SK-N-SH (cell line): ENCODE results near the gene UNC119. TPM values are rescaled to one million over a fixed set of nuclear protein-coding genes. Genes with fewer than 3 reads are reported as not detected.

Experiments
- CTCF ChIA-PET: fragments of 300-600, 350-600 bp; formaldehyde crosslinking; extraction: SDS; loops from one replicate; lab custom pipeline; 2021; lab: Yijun Ruan, JAX
- POLR2A ChIA-PET: fragments of 350-600 bp; sonication (Branson Sonifier 250); formaldehyde crosslinking; extraction: SDS; loops from one replicate; lab custom pipeline; 2020; ENCODE audit warnings: antibody characterized with exemption, inconsistent platforms; lab: Yijun Ruan, JAX
- DNase-seq: peaks from one replicate; pipeline ENCODE4 v3.0.0; 2012
- H2AFZ ChIP-seq: fragments of 200-600 bp; sonication (generic); 2 replicates; pipeline ENCODE4 v1.8.1; 2016; ENCODE audit warnings: antibody characterized with exemption, mild to moderate bottlenecking, low read depth
- H3F3A ChIP-seq: fragments of 200-600 bp; sonication (generic); replicated peaks from 2 replicates; pipeline ENCODE3; 2016; ENCODE audit warnings: antibody characterized with exemption, mild to moderate bottlenecking; ENCODE audit not compliant: insufficient read depth
- H3K27ac ChIP-seq, 2 experiments: fragments of 200-500 bp in 1 of 2; fragments of 200-600 bp in 1 of 2; sonication (Bioruptor generic) in 1 of 2; sonication (generic), shearing (Covaris generic) in 1 of 2; 2 replicates each; pipeline versions ENCODE4 v1.5.1 to v1.6.1; 2014 to 2016; ENCODE audit warnings: low read depth in 2 of 2, inconsistent platforms in 1 of 2, low read length in 1 of 2, mild to moderate bottlenecking in 1 of 2, mixed read lengths in 1 of 2
- H3K27me3 ChIP-seq: fragments of 200-600 bp; sonication (generic), shearing (Covaris generic); 2 replicates; pipeline ENCODE4 v1.6.1; 2016; ENCODE audit warnings: mixed run types; ENCODE audit not compliant: insufficient read depth
- H3K36me3 ChIP-seq, 2 experiments: fragments of 200-500 bp in 1 of 2; fragments of 200-600 bp in 1 of 2; sonication (Bioruptor generic) in 1 of 2; sonication (generic) in 1 of 2; replicated peaks in 1 of 2; 2 replicates each; pipeline versions ENCODE3 to v1.5.1; 2014 to 2016; ENCODE audit warnings: low read length in 1 of 2, mild to moderate bottlenecking in 1 of 2; ENCODE audit not compliant: insufficient read depth in 2 of 2, control insufficient read depth in 1 of 2
- H3K4me1 ChIP-seq, 2 experiments: fragments of 200-500 bp in 1 of 2; fragments of 200-600 bp in 1 of 2; sonication (Bioruptor generic) in 1 of 2; sonication (generic), shearing (Covaris generic) in 1 of 2; 2 replicates each; pipeline versions ENCODE4 v1.5.1 to v1.6.1; 2014 to 2016; ENCODE audit warnings: low read depth in 1 of 2, low read length in 1 of 2, mixed run types in 1 of 2; ENCODE audit not compliant: insufficient read depth in 2 of 2, control insufficient read depth in 1 of 2
- H3K4me2 ChIP-seq: fragments of 200-600 bp; sonication (generic), shearing (Covaris generic); 2 replicates; pipeline ENCODE4 v1.6.1; 2017; ENCODE audit warnings: mixed run types
- H3K4me3 ChIP-seq, 2 experiments: fragments of 200-500 bp in 1 of 2; fragments of 200-600 bp in 1 of 2; sonication (Bioruptor generic) in 1 of 2; sonication (generic), shearing (Covaris generic) in 1 of 2; 2 replicates each; pipeline versions ENCODE4 v1.5.1 to v1.8.1; 2014 to 2016; ENCODE audit warnings: low read depth in 2 of 2, inconsistent platforms in 1 of 2, low read length in 1 of 2, mild to moderate bottlenecking in 1 of 2, mixed read lengths in 1 of 2, moderate library complexity in 1 of 2
- H3K79me2 ChIP-seq: fragments of 200-600 bp; sonication (generic); 2 replicates; pipeline ENCODE4 v1.8.1; 2017; ENCODE audit warnings: mild to moderate bottlenecking; ENCODE audit not compliant: insufficient read depth
- H3K9ac ChIP-seq: fragments of 200-600 bp; sonication (generic); 2 replicates; pipeline ENCODE4 v1.6.1; 2017; ENCODE audit warnings: mixed run types
- H3K9me2 ChIP-seq: fragments of 200-600 bp; sonication (generic); 2 replicates; pipeline ENCODE4 v1.6.1; 2017; ENCODE audit warnings: mixed run types
- H3K9me3 ChIP-seq: fragments of 200-600 bp; sonication (generic); 2 replicates; pipeline ENCODE4 v1.6.1; 2017; ENCODE audit warnings: mixed run types, mild to moderate bottlenecking, moderate library complexity
- H4K20me1 ChIP-seq: fragments of 200-600 bp; sonication (generic); 2 replicates; pipeline ENCODE4 v1.6.1; 2017; ENCODE audit warnings: mild to moderate bottlenecking, mixed run types; ENCODE audit not compliant: insufficient read depth
- CHD2 ChIP-seq: fragments of 150-350 bp; IDR thresholded peaks from 2 replicates; pipeline ENCODE4 v1.6.1; 2018; ENCODE audit warnings: low read length; ENCODE audit not compliant: partially characterized antibody
- CTCF ChIP-seq: fragments of 200-600 bp; sonication (generic); IDR thresholded peaks from 2 replicates; pipeline ENCODE4 v1.6.1; 2017; ENCODE audit warnings: antibody characterized with exemption, mild to moderate bottlenecking, moderate library complexity
- EP300 ChIP-seq, 2 experiments: IDR thresholded peaks; 2 replicates each; pipeline versions ENCODE4 v1.4.0 to v1.6.1; 2012; ENCODE audit warnings: borderline replicate concordance in 1 of 2, low read depth in 1 of 2, low read length in 1 of 2
- EZH2phosphoT487 ChIP-seq: fragments of 200-600 bp; sonication (generic); IDR thresholded peaks from 2 replicates; pipeline ENCODE4 v1.6.1; 2017; ENCODE audit warnings: low read depth, mixed run types, mild to moderate bottlenecking, antibody characterized with exemption, moderate library complexity, borderline replicate concordance
- FOSL2 ChIP-seq: IDR thresholded peaks from 2 replicates; pipeline ENCODE4 v1.4.0; 2012; ENCODE audit warnings: low read depth, mild to moderate bottlenecking, moderate library complexity, borderline replicate concordance
- FOXJ3 ChIP-seq: sonication (generic); formaldehyde crosslinking; IDR thresholded peaks from 2 replicates; pipeline ENCODE4 v1.5.1; 2020; ENCODE audit warnings: mild to moderate bottlenecking, missing genetic modification reagents
- NFIC ChIP-seq: IDR thresholded peaks from 2 replicates; pipeline ENCODE4 v1.4.0; 2012; ENCODE audit warnings: borderline replicate concordance
- PBX3 ChIP-seq: IDR thresholded peaks from 2 replicates; pipeline ENCODE4; 2012
- POLR2AphosphoS5 ChIP-seq: IDR thresholded peaks from 2 replicates; pipeline ENCODE4 v1.6.1; 2012; ENCODE audit warnings: low read depth, low read length
- RAD21 ChIP-seq: IDR thresholded peaks from 2 replicates; pipeline ENCODE4 v1.6.1; 2012; ENCODE audit warnings: mild to moderate bottlenecking, low read length
- RCOR1 ChIP-seq: fragments of 150-350 bp; IDR thresholded peaks from 2 replicates; pipeline ENCODE4 v1.6.1; 2017; ENCODE audit warnings: antibody characterized with exemption, low read length
- RFX5 ChIP-seq: IDR thresholded peaks from 2 replicates; pipeline ENCODE4 v1.6.1; 2012; ENCODE audit warnings: mild to moderate bottlenecking, improper control_type of control experiment, low read length
- RXRA ChIP-seq: IDR thresholded peaks from 2 replicates; pipeline ENCODE4 v1.4.0; 2012; ENCODE audit warnings: low read depth, mild to moderate bottlenecking, borderline replicate concordance
- SMC3 ChIP-seq: IDR thresholded peaks from 2 replicates; pipeline ENCODE4 v1.6.1; 2012; ENCODE audit warnings: low read depth, low read length, improper control_type of control experiment
- TAF1 ChIP-seq: IDR thresholded peaks from 2 replicates; pipeline ENCODE4 v1.6.1; 2012; ENCODE audit warnings: low read depth, mild to moderate bottlenecking, low read length, moderate library complexity, borderline replicate concordance
- USF1 ChIP-seq: IDR thresholded peaks from 2 replicates; pipeline ENCODE4 v1.4.0; 2012; ENCODE audit warnings: low read depth, borderline replicate concordance
- USF2 ChIP-seq: fragments of 150-350 bp; IDR thresholded peaks from 2 replicates; pipeline ENCODE4 v1.6.1; 2017; ENCODE audit warnings: antibody characterized with exemption, low read length, low read depth, borderline replicate concordance
- WGBS: methylation state at CpG from one replicate; pipeline ENCODE4 v1.1.6; 2017; ENCODE audit warnings: low lambda C conversion rate; 5-methylcytosine and 5-hydroxymethylcytosine counted together
- polyA plus RNA-seq, 3 experiments: library from polyadenylated mRNA; depleted of rRNA; stranded (reverse); fragments of >200 nt; gene quantifications; 2 replicates each; pipeline ENCODE4 v1.2.3, GENCODE V29; 2012

Gene UNC119
- polyA plus RNA-seq, 1 of the 3 experiments (the other 2 are of a cell fraction) = 89.9 TPM

GRCh38 chr17:28536532-28537218 lies 15.7 kb downstream of the UNC119 start:
- no peaks in the 10 kb centered on the region for H3K9me2 ChIP-seq
- no peak overlapping the region for H3K9ac ChIP-seq
- CTCF ChIA-PET = interaction anchor here (1.2 to 7.9 kb wide), 5 partner anchors 10 to 41 kb away, joined by 3 to 117 read pairs (median 4); no protein-coding TSS in a partner anchor
- no peaks in the 10 kb centered on the region for H4K20me1 ChIP-seq
- no peak for DNase-seq
- H2AFZ ChIP-seq = no peak overlapping the region
- H3K27me3 ChIP-seq = 0 out of 2 replicates have a peak, but pooled peaks cover under 1% of the 10 kb centered on the region
- POLR2A ChIA-PET = no interaction called here
- H3K27ac ChIP-seq = no peak overlapping the region
- H3K36me3 ChIP-seq = no peaks in the 10 kb centered on the region
- no peaks in the 10 kb centered on the region for H3K79me2 ChIP-seq
- no peak overlapping the region for H3K4me2 ChIP-seq
- H3K4me3 ChIP-seq = no peak overlapping the region
- TF ChIP-seq FOXJ3 (no peak), SMC3 (no peak), USF2 (no peak), RXRA (no peak), PBX3 (no peak), FOSL2 (no peak)
- H3K4me1 ChIP-seq = no peaks in the 10 kb centered on the region
- WGBS = 38% methylated on average over 8 of the region's 9 CpGs
- no peaks in the 10 kb centered on the region for H3K9me3 ChIP-seq
- H3F3A ChIP-seq = no peaks in the 10 kb centered on the region

- H3K9me2 ChIP-seq = no peaks in the 10 kb centered on the region
- TF ChIP-seq RAD21 (no peak), RXRA (no peak), RCOR1 (no peak), CHD2 (no peak), POLR2AphosphoS5 (no peak), TAF1 (no peak), CTCF (no peak), EP300 (IDR thresholded peaks at IDR 0.05; ENCODE audit: borderline replicate concordance in 1 of 2, low read depth in 1 of 2, low read length in 1 of 2) (no peak), RFX5 (no peak), USF1 (no peak), EZH2phosphoT487 (no peak), NFIC (no peak)
Measured at GRCh38 chr17:28534740-28535375, 17.6 kb downstream of the UNC119 start.

More at GRCh38 chr17:28534740-28535375, 17.6 kb downstream of the UNC119 start:
- ChIA-PET CTCF (interaction anchor here (0.9 to 7.9 kb wide), 5 partner anchors 12 to 91 kb away, joined by 3 to 117 read pairs (median 3); no protein-coding TSS in a partner anchor), POLR2A (no interaction called here)
- no peaks in the 10 kb centered on the region for H3K4me1 ChIP-seq
- DNase-seq = no peak
- no peak overlapping the region for H3K9ac ChIP-seq
- H3F3A ChIP-seq = no peaks in the 10 kb centered on the region
- no peak overlapping the region for H3K27ac ChIP-seq
- H3K36me3 ChIP-seq = no peaks in the 10 kb centered on the region
- H2AFZ ChIP-seq = no peak overlapping the region
- peaks cover 10% of the 10 kb centered on the region; the same call in 1 of the 2 replicates for H3K27me3 ChIP-seq
- H3K9me3 ChIP-seq = no peaks in the 10 kb centered on the region
- 59% methylated on average over 11 of the region's 11 CpGs for WGBS
- no peak overlapping the region for H3K4me2 ChIP-seq
- H3K4me3 ChIP-seq = no peak overlapping the region
- no peaks in the 10 kb centered on the region for H4K20me1 ChIP-seq
- H3K79me2 ChIP-seq = no peaks in the 10 kb centered on the region
